Measurements from ENCODE around the gene EGFLAM.

GRCh38 chr5:38287124-38287523, 28.8 kb downstream of the EGFLAM start:
- TF ChIP-seq CTCF (conservative IDR thresholded peaks at IDR 0.05; ENCODE audit: low read depth in 2 of 2) (no peak), EZH2 (IDR thresholded peaks at IDR 0.05; ENCODE audit: low read depth, unreplicated experiment) (no peak), POLR2AphosphoS5 (IDR thresholded peaks at IDR 0.05; ENCODE audit: low read depth) (no peak), ETS1 (IDR thresholded peaks at IDR 0.05) (no peak)

All from GM23338 (cell line).